ENCODE measurements around the gene ZNF215. TPM values are rescaled to one million over a fixed set of nuclear protein-coding genes. Genes with fewer than 3 reads are reported as not detected.

ZNF215 gene
- total and polyA plus RNA-seq, 2 of the 8 experiments (the other 6 are each of a cell fraction or from before 2014, with no cell fraction given): 6.4 to 17.9 TPM

GRCh38 chr11:6941970-6942369 is 15.7 kb downstream of the ZNF215 start:
- Histone ChIP-seq H3K56ac (replicated peaks; ENCODE audit: insufficient read length, low read depth, low read length) (no peak overlapping the region), H3K79me2 (ENCODE audit: control insufficient read depth in 1 of 2, insufficient read depth in 2 of 2, low read length in 2 of 2) (no peaks in the 10 kb centered on the region), H3K4me1 (replicated peaks in 1 of 4; ENCODE audit: control insufficient read depth in 3 of 4, insufficient read depth in 4 of 4, low read length in 3 of 4) (no peaks in the 10 kb centered on the region), H2BK20ac (ENCODE audit: low read length) (no peak overlapping the region), H3K4ac (replicated peaks; ENCODE audit: insufficient read length, low read depth, low read length) (no peak overlapping the region), H2BK5ac (ENCODE audit: low read depth, low read length) (no peak overlapping the region), H3K18ac (ENCODE audit: extremely low read depth, low read length) (no peak overlapping the region), H4K91ac (replicated peaks; ENCODE audit: insufficient read length, low read length) (no peak overlapping the region), H3K9ac (replicated peaks in 1 of 4; ENCODE audit: extremely low read depth in 1 of 4, low read depth in 3 of 4, low read length in 3 of 4) (no peak overlapping the region), H2BK15ac (ENCODE audit: low read length) (no peak overlapping the region), H2BK12ac (ENCODE audit: low read depth, low read length) (no peak overlapping the region), H3K79me1 (ENCODE audit: low read depth, low read length) (no peaks in the 10 kb centered on the region; the same call in 1 of the 2 replicates), H3K23ac (ENCODE audit: insufficient read length) (no peak overlapping the region), H2AK5ac (ENCODE audit: low read depth, low read length) (no peak overlapping the region), H3K36me3 (ENCODE audit: control insufficient read depth in 2 of 4, insufficient read depth in 4 of 4, low read length in 3 of 4) (peaks cover 2 to 21% (median 15%) of the 10 kb centered on the region in 4 experiments; a peak in 7 of 8 replicates), H4K20me1 (replicated peaks in 1 of 2; ENCODE audit: control insufficient read depth in 1 of 2, insufficient read depth in 2 of 2, low read length in 2 of 2) (peaks cover 0 to 2% of the 10 kb centered on the region in 2 experiments), H3K4me3 (ENCODE audit: extremely low read depth in 1 of 4, insufficient read depth in 2 of 4, low read depth in 3 of 4, low read length in 4 of 4) (no peak overlapping the region), H3K4me2 (ENCODE audit: insufficient read depth in 1 of 2, low read depth in 2 of 2, low read length in 2 of 2) (no peak overlapping the region), H3K23me2 (ENCODE audit: low read depth, low read length) (no peaks in the 10 kb centered on the region), H3K27me3 (replicated peaks in 1 of 4; ENCODE audit: control insufficient read depth in 3 of 4, extremely low read depth in 1 of 4, insufficient read depth in 3 of 4, low read length in 3 of 4) (no peaks in the 10 kb centered on the region), H3K9me3 (ENCODE audit: insufficient read depth in 2 of 2, low read depth in 1 of 2, low read length in 1 of 2) (no peaks in the 10 kb centered on the region), H3K14ac (ENCODE audit: insufficient read length) (no peak overlapping the region), H4K5ac (ENCODE audit: insufficient read length, low read depth, low read length) (no peak overlapping the region), H2BK120ac (replicated peaks; ENCODE audit: low read depth, low read length) (no peak overlapping the region), H3K27ac (ENCODE audit: low read depth, low read length) (no peak overlapping the region), H2AFZ (ENCODE audit: low read length) (no peak overlapping the region), H4K8ac (ENCODE audit: extremely low read depth, insufficient read depth, low read length) (no peak overlapping the region)
- no peak for DNase-seq (ENCODE audit: low read depth in 1 of 2, low spot score in 2 of 2)
- ChIA-PET CTCF (ENCODE audit: partially characterized antibody) (no interaction called here), POLR2A (ENCODE audit: partially characterized antibody) (no interaction called here)
- FAIRE-seq: no peak
- TF ChIP-seq GABPA (IDR thresholded peaks at IDR 0.05; ENCODE audit: borderline replicate concordance, insufficient read depth, low read length) (no peak), GTF2F1 (IDR thresholded peaks at IDR 0.05; ENCODE audit: borderline replicate concordance, low read depth, low read length) (no peak), ASH2L (IDR thresholded peaks at IDR 0.05; ENCODE audit: low read length) (no peak), FOSL1 (IDR thresholded peaks at IDR 0.05; ENCODE audit: insufficient read depth, low read depth, low read length) (no peak), SP4 (IDR thresholded peaks at IDR 0.05; ENCODE audit: low read length) (no peak), TAF7 (optimal IDR thresholded peaks at IDR 0.05; ENCODE audit: borderline replicate concordance, low read depth, low read length) (no peak)

All from H1 (cell line).